Fibroblast of the aortic adventitia (primary cell): ENCODE data around the gene NISCH. TPM values are rescaled to one million over a fixed set of nuclear protein-coding genes. Genes with fewer than 3 reads are reported as not detected.

ENCODE experiments used
- DNase-seq: peaks from one replicate; pipeline ENCODE4 v3.0.0-alpha.2; 2010; ENCODE audit warnings: low read depth
- H3K4me3 ChIP-seq: 2 replicates; pipeline ENCODE4 v1.5.1; 2011; ENCODE audit warnings: low read depth, mild to moderate bottlenecking, control low read depth, low read length, moderate library complexity
- total RNA-seq: library from RNA; depleted of rRNA; stranded (reverse); fragments of >200 nt; gene quantifications from 2 replicates; pipeline ENCODE4 v1.2.3, GENCODE V29; 2012; ENCODE audit warnings: low replicate concordance
- TF ChIP-seq, protein P1 (sequence below): IDR thresholded peaks from 2 replicates; pipeline ENCODE4 v1.5.1; 2011; ENCODE audit warnings: mild to moderate bottlenecking, low read length, control low read depth, inconsistent platforms; ENCODE audit not compliant: insufficient read depth

Gene NISCH
- total RNA-seq, 1 donor, result 52.7 TPM

DNA sequence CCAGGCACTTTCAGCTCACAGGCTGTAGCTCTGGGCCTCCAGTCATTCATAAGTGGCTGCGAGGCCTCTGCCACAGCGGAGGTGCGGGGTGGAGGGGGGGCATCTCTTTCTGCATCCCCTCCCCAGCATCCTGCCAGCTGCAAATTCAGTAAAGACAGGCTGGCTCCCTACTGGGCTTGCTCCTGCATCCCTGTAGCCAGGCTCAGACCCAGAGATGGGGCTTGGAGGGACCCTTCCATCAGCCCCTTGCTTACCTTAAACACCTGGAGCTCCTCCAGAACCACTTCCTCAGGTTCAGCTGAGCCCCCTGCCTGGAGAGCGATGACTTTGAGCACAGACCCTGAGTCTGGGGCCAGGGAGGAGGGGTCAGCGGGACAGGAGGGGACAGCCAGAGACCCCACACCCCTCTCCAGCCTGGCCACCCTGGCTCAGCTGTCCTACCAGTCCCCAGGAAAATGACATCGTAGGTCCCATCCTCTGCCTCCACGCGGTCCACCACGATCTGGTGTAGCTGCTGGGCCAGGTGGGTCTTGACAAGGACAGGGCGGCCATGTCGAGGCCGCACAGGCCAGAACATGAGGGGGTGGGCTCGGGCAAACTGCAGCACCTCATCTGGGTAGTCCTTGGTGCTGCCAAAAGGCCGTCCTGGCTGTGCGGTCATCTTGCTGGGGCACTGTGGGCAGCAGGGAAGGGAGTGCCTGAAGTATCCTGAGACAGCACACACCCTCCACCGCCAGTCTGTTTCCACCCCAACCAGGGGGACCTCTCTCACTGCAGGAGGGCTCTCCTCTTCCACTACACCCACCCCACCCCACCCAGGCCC, 15.8 kb upstream of the NISCH start:
- H3K4me3 ChIP-seq, result no peak overlapping the region
- DNase-seq, result no peak
- TF ChIP-seq, protein P1, sequence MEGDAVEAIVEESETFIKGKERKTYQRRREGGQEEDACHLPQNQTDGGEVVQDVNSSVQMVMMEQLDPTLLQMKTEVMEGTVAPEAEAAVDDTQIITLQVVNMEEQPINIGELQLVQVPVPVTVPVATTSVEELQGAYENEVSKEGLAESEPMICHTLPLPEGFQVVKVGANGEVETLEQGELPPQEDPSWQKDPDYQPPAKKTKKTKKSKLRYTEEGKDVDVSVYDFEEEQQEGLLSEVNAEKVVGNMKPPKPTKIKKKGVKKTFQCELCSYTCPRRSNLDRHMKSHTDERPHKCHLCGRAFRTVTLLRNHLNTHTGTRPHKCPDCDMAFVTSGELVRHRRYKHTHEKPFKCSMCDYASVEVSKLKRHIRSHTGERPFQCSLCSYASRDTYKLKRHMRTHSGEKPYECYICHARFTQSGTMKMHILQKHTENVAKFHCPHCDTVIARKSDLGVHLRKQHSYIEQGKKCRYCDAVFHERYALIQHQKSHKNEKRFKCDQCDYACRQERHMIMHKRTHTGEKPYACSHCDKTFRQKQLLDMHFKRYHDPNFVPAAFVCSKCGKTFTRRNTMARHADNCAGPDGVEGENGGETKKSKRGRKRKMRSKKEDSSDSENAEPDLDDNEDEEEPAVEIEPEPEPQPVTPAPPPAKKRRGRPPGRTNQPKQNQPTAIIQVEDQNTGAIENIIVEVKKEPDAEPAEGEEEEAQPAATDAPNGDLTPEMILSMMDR, result no peak

- TF ChIP-seq, protein P1, result no peak
- no peak overlapping the region for H3K4me3 ChIP-seq
- DNase-seq, result no peak
Measured at GRCh38 chr3:52440249-52440551, 15.2 kb upstream of the NISCH start.

GRCh38 chr3:52440671-52441070, 14.7 kb upstream of the NISCH start:
- TF ChIP-seq, protein P1, result no peak
- no peak for DNase-seq
- no peak overlapping the region for H3K4me3 ChIP-seq

DNA sequence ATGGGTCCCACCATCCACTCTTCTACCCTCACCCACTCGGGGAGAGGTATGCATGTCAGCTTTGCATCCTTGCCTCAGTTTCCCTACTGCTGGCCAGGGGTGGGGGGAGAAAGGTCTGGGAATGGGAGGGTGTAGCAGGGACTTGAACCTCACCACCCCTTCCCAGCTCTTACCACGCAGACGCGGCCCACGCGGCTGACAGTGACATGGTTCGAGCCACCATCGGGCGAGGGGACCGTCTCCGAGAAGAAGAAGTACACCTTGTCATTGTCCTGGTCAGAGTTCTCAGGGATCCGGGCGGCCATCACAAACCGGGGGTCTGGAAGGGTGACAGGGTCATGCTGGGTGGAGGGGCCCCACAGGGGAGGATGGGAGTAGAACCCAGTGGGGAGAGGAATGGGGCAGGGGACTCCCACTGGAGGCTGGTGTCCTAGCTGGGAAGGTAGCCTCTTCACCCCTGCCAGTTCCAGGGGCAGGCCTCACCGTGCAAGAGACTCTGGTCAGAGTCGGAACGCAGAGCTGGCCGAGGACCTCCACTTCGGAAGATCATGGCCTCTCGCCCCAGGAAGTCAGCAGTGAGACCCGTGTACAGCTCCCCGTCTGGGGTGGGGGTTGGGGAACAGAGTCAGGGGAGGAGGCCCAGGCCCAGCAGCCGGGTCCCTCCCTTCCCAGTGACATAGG, 14.2 kb upstream of the NISCH start:
- TF ChIP-seq, protein P1, result no peak
- H3K4me3 ChIP-seq, result no peak overlapping the region
- DNase-seq, result no peak

DNA sequence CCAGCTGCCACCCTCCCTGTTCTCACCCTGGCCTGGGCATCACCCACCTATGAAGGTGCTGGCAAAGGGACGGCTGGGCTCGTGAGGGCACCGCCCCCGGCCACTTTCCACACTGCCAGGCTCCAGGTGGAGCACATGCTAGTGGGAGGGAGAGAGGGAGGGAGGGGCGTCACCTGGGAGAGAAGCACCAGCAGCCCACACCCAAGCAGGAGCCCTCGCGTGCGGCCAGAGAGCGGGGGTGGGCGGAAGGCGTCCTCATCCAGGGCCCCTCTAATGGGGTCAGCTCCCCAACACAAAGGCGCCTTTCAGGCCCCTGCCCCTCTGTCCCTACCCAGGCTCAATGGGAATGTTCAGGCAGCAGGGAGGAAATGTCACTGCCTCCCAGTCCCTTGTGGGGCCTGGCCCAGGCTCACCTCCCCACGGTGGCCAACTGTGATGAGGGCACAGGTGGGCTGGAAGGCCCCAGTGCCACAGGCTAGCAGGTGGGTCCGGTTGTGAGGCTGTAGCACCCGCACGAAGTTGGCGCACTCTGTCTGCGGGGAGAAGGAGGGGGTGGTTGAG, 13.6 kb upstream of the NISCH start:
- no peak for DNase-seq
- H3K4me3 ChIP-seq, result no peak overlapping the region
- TF ChIP-seq, protein P1, result no peak

- H3K4me3 ChIP-seq, result no peak overlapping the region
- no peak for DNase-seq
- TF ChIP-seq, protein P1, result no peak
Measured at GRCh38 chr3:52442409-52443267, 12.8 kb upstream of the NISCH start.
